Activated T-helper 1 cell treated with anti-CD3 and anti-CD28 coated beads, Interleukin-12 subunit alpha, Interleukin-12 subunit beta, Interleukin-2, Interleukin-4 antibody, amounts not matched to agents 30 ng/mL and 10 ng/mL and 1 ng/mL, durations not matched to agents 14 hours and 24 hours and 36 hours (primary cell): Measurements from ENCODE around the gene DNAH6. TPM values are rescaled to one million over a fixed set of nuclear protein-coding genes. Genes with fewer than 3 reads are reported as not detected.
"Not testable (repeated sequence)": the region's sequence is repeated elsewhere in the genome, so short reads cannot be mapped to it uniquely, and the experiment has no call there.

Experiments
- DNase-seq: peaks from one replicate; pipeline ENCODE4 v3.0.0; 2021; ENCODE audit warnings: low spot score
- H3K27ac Mint-ChIP-seq: one replicate; pipeline ENCODE4 v1.8.0; 2021; ENCODE audit warnings: mild to moderate bottlenecking, mixed read lengths
- H3K27me3 Mint-ChIP-seq: one replicate; pipeline ENCODE4 v1.8.0; 2022; ENCODE audit warnings: mild to moderate bottlenecking, moderate library complexity, mixed read lengths; ENCODE audit not compliant: insufficient read depth
- H3K36me3 Mint-ChIP-seq: one replicate; pipeline ENCODE4 v1.8.0; 2021; ENCODE audit warnings: low read depth, mixed read lengths
- H3K4me1 Mint-ChIP-seq: one replicate; pipeline ENCODE4 v1.8.0; 2021; ENCODE audit warnings: low read depth, mixed read lengths
- H3K4me3 Mint-ChIP-seq: one replicate; pipeline ENCODE4 v1.8.0; 2021; ENCODE audit warnings: mild to moderate bottlenecking, moderate library complexity, mixed read lengths
- H3K9me3 Mint-ChIP-seq: one replicate; pipeline ENCODE4 v1.8.0; 2021; ENCODE audit warnings: mixed read lengths
- intact Hi-C: fragments of 100-400 bp; cut with micrococcal nuclease; formaldehyde crosslinking; loops from one replicate; pipeline ENCODE4 v1.15.1; 2024
- total RNA-seq: library from RNA; stranded (reverse); gene quantifications from 2 replicates; pipeline ENCODE4 v1.2.3, GENCODE V29; 2022

The DNAH6 gene
- total RNA-seq, 1 donor from 2014 or later = 0.16 TPM

- H3K4me1 Mint-ChIP-seq = peaks cover 1% of the 10 kb centered on the region
- H3K4me3 Mint-ChIP-seq = no peak overlapping the region
- no peak overlapping the region for H3K27ac Mint-ChIP-seq
- no peaks in the 10 kb centered on the region for H3K27me3 Mint-ChIP-seq
- no peak for DNase-seq
- H3K9me3 Mint-ChIP-seq = no peaks in the 10 kb centered on the region
- H3K36me3 Mint-ChIP-seq = no peaks in the 10 kb centered on the region
- intact Hi-C loops = no loop called here
Measured at GRCh38 chr2:84487298-84487996, 28.9 kb upstream of the DNAH6 start.

- no peaks in the 10 kb centered on the region for H3K9me3 Mint-ChIP-seq
- H3K27ac Mint-ChIP-seq = no peak overlapping the region
- no peaks in the 10 kb centered on the region for H3K27me3 Mint-ChIP-seq
- H3K4me3 Mint-ChIP-seq = no peak overlapping the region
- H3K4me1 Mint-ChIP-seq = peaks cover 7% of the 10 kb centered on the region
- DNase-seq = no peak
- no peaks in the 10 kb centered on the region for H3K36me3 Mint-ChIP-seq
- intact Hi-C loops = no loop called here
Measured at GRCh38 chr2:84491256-84491655, 25.0 kb upstream of the DNAH6 start.

GRCh38 chr2:84491741-84492140 is 24.6 kb upstream of the DNAH6 start:
- intact Hi-C loops = no loop called here
- Mint-ChIP-seq H3K4me3 (no peak overlapping the region), H3K27ac (no peak overlapping the region), H3K4me1 (peaks cover 7% of the 10 kb centered on the region), H3K27me3 (no peaks in the 10 kb centered on the region), H3K36me3 (no peaks in the 10 kb centered on the region), H3K9me3 (no peaks in the 10 kb centered on the region)
- no peak for DNase-seq

- H3K27me3 Mint-ChIP-seq = no peaks in the 10 kb centered on the region
- no peaks in the 10 kb centered on the region for H3K36me3 Mint-ChIP-seq
- intact Hi-C loops = no loop called here
- H3K9me3 Mint-ChIP-seq = no peaks in the 10 kb centered on the region
- peaks cover 7% of the 10 kb centered on the region for H3K4me1 Mint-ChIP-seq
- DNase-seq = no peak
- H3K4me3 Mint-ChIP-seq = no peak overlapping the region
- H3K27ac Mint-ChIP-seq = no peak overlapping the region
Measured at GRCh38 chr2:84492571-84492970, 23.7 kb upstream of the DNAH6 start.

GRCh38 chr2:84493514-84493913 is 22.8 kb upstream of the DNAH6 start:
- H3K4me3 Mint-ChIP-seq = no peak overlapping the region
- H3K9me3 Mint-ChIP-seq = no peaks in the 10 kb centered on the region
- H3K27me3 Mint-ChIP-seq = no peaks in the 10 kb centered on the region
- no peak for DNase-seq
- H3K27ac Mint-ChIP-seq = no peak overlapping the region
- no peaks in the 10 kb centered on the region for H3K36me3 Mint-ChIP-seq
- peaks cover 7% of the 10 kb centered on the region for H3K4me1 Mint-ChIP-seq
- intact Hi-C loops = no loop called here

- no peak overlapping the region for H3K4me3 Mint-ChIP-seq
- H3K36me3 Mint-ChIP-seq = no peaks in the 10 kb centered on the region
- no peaks in the 10 kb centered on the region for H3K9me3 Mint-ChIP-seq
- DNase-seq = no peak
- intact Hi-C loops = loop anchor here (2.0 kb wide), 1 partner anchor 807 kb away; no protein-coding TSS in a partner anchor
- H3K27ac Mint-ChIP-seq = no peak overlapping the region
- no peaks in the 10 kb centered on the region for H3K27me3 Mint-ChIP-seq
- peaks cover 7% of the 10 kb centered on the region for H3K4me1 Mint-ChIP-seq
Measured at GRCh38 chr2:84494070-84494469, 22.2 kb upstream of the DNAH6 start.

- peak; percentile 16 for DNase-seq
- H3K36me3 Mint-ChIP-seq = no peaks in the 10 kb centered on the region
- H3K27ac Mint-ChIP-seq = no peak overlapping the region
- intact Hi-C loops = loop anchor here (1.0 to 2.0 kb wide), 6 partner anchors 136 to 805 kb away; no protein-coding TSS in a partner anchor
- H3K4me3 Mint-ChIP-seq = no peak overlapping the region
- H3K9me3 Mint-ChIP-seq = no peaks in the 10 kb centered on the region
- no peaks in the 10 kb centered on the region for H3K27me3 Mint-ChIP-seq
- H3K4me1 Mint-ChIP-seq = peaks cover 7% of the 10 kb centered on the region
Measured at GRCh38 chr2:84495539-84496146, 20.7 kb upstream of the DNAH6 start.

GRCh38 chr2:84496386-84496785 is 19.9 kb upstream of the DNAH6 start:
- Mint-ChIP-seq H3K9me3 (no peaks in the 10 kb centered on the region), H3K36me3 (no peaks in the 10 kb centered on the region), H3K27ac (no peak overlapping the region), H3K27me3 (no peaks in the 10 kb centered on the region), H3K4me1 (peaks cover 7% of the 10 kb centered on the region), H3K4me3 (no peak overlapping the region)
- intact Hi-C loops = no loop called here
- no peak for DNase-seq

- no peaks in the 10 kb centered on the region for H3K27me3 Mint-ChIP-seq
- H3K36me3 Mint-ChIP-seq = no peaks in the 10 kb centered on the region
- H3K9me3 Mint-ChIP-seq = no peaks in the 10 kb centered on the region
- DNase-seq = no peak
- H3K4me1 Mint-ChIP-seq = peaks cover 7% of the 10 kb centered on the region
- no peak overlapping the region for H3K4me3 Mint-ChIP-seq
- intact Hi-C loops = no loop called here
- no peak overlapping the region for H3K27ac Mint-ChIP-seq
Measured at GRCh38 chr2:84497285-84497684, 19.0 kb upstream of the DNAH6 start.

GRCh38 chr2:84498150-84498799 is 18.0 kb upstream of the DNAH6 start:
- Mint-ChIP-seq H3K9me3 (no peaks in the 10 kb centered on the region), H3K4me1 (peaks cover 7% of the 10 kb centered on the region), H3K36me3 (no peaks in the 10 kb centered on the region), H3K27me3 (no peaks in the 10 kb centered on the region), H3K27ac (no peak overlapping the region), H3K4me3 (no peak overlapping the region)
- intact Hi-C loops = loop anchor here (1.0 kb wide), 1 partner anchor 18 kb away; the partner anchor contains the start of gene DNAH6
- no peak for DNase-seq

GRCh38 chr2:84511024-84511423 is 5.3 kb upstream of the DNAH6 start:
- intact Hi-C loops, H3K36me3 Mint-ChIP-seq, H3K9me3 Mint-ChIP-seq, H3K27me3 Mint-ChIP-seq, H3K4me3 Mint-ChIP-seq, H3K27ac Mint-ChIP-seq, H3K4me1 Mint-ChIP-seq: not testable (repeated sequence)
- peak; percentile 17 for DNase-seq

GRCh38 chr2:84515788-84516187 is 510 bp upstream of the DNAH6 start:
- no peaks in the 10 kb centered on the region for H3K9me3 Mint-ChIP-seq
- H3K36me3 Mint-ChIP-seq = no peaks in the 10 kb centered on the region
- peaks cover 26% of the 10 kb centered on the region for H3K27me3 Mint-ChIP-seq
- peaks cover 27% of the 10 kb centered on the region for H3K4me1 Mint-ChIP-seq
- peak overlapping the region; percentile 68 for H3K27ac Mint-ChIP-seq
- intact Hi-C loops = loop anchor here (1.0 to 5.0 kb wide), 6 partner anchors 17 to 410 kb away; partner anchors contain the start of gene SUCLG1
- peak overlapping the region; percentile 82 for H3K4me3 Mint-ChIP-seq
- no peak for DNase-seq

- Mint-ChIP-seq H3K4me1 (peaks cover 27% of the 10 kb centered on the region), H3K27me3 (peaks cover 22% of the 10 kb centered on the region), H3K27ac (peak overlapping the region; percentile 11), H3K36me3 (no peaks in the 10 kb centered on the region), H3K4me3 (no peak overlapping the region), H3K9me3 (peaks cover 3% of the 10 kb centered on the region)
- DNase-seq = no peak
- intact Hi-C loops = loop anchor here (5.0 kb wide), 1 partner anchor 338 kb away; no protein-coding TSS in a partner anchor
Measured at GRCh38 chr2:84519332-84519957, 3.1 kb downstream of the DNAH6 start.
